ENCODE measurements around the gene BRMS1.
A peak's percentile ranks its signal among the peaks of the same experiment; 100 is the strongest.

- TF ChIP-seq CTCF (IDR thresholded peaks at IDR 0.05; ENCODE audit: low read depth, low read length, missing input control) (peak; percentile 36), GABPA (IDR thresholded peaks at IDR 0.05 in 1 of 2, conservative IDR thresholded peaks at IDR 0.05 in 1 of 2) (no peak), REST (IDR thresholded peaks at IDR 0.05) (no peak), ATF3 (IDR thresholded peaks at IDR 0.05) (no peak), FOXA1 (IDR thresholded peaks at IDR 0.05) (no peak), JUND (IDR thresholded peaks at IDR 0.05) (peak in 1 of 2 donors; percentile 66)
Measured at GRCh38 chr11:66336234-66337102, 8.4 kb downstream of the BRMS1 start, which contains the start of gene RIN1.
